ENCODE results near the gene ZNF682.
"Not testable (repeated sequence)": the region's sequence is repeated elsewhere in the genome, so short reads cannot be mapped to it uniquely, and the experiment has no call there.

Gene ZNF682

DNA sequence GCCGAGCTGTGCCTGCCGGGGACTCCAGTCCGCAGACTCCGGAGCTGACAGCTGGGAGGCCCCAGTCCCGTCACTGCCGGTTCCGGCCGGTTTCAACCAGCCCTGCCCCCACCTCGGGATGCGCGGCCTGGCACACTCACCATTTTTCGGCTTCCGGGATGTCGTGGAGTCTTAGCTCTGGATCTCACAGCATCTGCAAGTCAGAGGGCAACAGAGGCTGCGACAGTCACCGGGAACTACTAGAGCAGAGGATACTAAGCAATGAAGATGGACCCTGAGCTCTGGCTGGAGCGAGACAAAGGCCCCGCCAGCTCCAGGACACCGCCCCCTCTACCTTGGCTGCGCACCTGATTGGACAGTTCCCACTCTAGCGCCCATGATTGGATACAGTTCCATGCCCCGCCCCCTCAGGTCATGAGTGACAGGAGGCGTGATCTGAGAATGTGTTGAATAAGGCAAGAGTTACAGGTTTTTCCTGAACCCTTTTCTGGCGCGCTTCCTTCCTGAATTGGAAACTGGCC is at the start of gene ZNF682:
Gene ZNF682 (minus strand): TSS at position 303 of the 521 bp plus-strand sequence. CDS start 160 bp downstream, at position 143.
- DNase-seq = peak; percentile 97

DNA sequence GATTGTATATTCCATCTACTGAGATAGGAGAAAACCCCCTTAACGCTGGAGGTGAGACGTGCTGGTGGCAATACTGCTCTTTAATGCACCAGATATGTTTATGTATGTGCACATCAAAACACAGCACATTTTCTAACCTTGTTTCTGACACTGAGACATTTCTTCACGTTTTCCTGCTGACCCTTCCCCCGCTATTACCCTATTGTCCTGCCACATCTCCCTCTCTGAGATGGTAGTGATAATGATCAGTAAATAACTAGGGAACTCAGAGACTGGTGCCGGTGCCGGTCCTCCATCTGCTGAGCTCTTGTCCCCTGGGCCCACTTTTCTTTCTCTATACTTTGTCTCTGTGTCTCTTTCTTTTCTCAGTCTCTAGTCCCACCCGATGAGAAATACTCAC is 43.6 kb upstream of the ZNF682 start:
- DNase-seq = not testable (repeated sequence)

DNA sequence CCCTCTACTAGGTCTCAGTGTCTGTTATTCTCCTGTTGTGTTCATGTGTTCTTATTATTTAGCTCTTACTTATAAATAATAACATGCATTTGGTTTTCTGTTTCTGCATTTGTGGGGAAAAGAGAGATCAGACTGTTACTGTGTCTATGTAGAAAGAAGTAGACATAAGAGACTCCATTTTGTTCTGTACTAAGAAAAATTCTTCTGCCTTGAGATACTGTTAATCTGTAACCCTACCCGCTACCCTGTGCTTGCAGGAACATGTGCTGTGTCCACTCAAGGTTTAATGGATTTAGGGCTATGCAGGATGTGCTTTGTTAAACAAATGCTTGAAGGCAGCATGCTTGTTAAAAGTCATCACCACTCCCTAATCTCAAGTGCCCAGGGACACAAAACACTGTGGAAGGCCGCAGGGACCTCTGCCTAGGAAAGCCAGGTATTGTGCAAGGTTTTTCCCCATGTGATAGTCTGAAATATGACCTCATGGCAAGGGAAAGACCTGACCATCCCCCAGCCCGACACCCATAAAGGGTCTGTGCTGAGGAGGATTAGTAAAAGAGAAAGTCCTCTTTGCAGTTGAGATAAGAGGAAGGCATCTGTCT is 43.0 kb upstream of the ZNF682 start:
- DNase-seq = not testable (repeated sequence)

DNA sequence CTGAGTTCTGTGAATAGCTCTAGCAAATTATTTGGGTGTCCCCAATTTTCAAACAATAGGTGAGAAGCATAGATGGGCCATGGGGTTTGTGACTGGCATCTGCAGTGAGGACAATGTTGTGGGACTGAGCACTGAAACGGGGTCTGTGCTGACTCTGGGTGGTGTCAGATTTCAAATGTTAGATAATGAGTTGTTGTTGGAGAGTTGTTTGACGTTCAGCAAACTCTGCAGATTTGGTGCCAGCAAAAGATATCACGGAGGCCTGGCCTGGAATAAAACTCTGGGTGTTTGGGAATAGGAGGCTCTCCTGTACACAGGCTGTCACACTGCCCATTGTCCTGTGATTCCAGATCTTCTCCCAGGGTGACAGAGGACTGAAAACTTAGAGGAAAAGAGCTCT is 41.4 kb upstream of the ZNF682 start:
- no peak for DNase-seq

DNA sequence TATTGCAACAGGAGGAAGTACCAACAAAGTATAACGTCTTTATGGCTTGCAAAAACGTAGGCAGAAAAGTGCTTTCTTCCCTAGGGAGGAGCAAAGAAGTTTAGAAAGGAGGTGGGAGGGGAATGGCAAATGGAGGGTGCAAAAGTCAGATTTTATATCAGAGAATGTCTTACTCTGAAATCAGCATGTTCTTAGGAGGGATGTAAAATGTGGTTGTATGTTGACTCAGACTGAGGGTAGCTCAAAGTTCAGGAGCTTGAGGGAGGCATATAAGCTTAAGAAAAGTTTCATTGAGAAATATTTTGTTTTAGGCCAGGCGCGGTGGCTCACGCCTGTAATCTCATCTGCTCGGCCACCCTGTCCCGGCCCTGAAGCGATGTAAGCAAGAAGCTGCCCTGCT is 40.2 kb upstream of the ZNF682 start:
- DNase-seq = no peak

DNA sequence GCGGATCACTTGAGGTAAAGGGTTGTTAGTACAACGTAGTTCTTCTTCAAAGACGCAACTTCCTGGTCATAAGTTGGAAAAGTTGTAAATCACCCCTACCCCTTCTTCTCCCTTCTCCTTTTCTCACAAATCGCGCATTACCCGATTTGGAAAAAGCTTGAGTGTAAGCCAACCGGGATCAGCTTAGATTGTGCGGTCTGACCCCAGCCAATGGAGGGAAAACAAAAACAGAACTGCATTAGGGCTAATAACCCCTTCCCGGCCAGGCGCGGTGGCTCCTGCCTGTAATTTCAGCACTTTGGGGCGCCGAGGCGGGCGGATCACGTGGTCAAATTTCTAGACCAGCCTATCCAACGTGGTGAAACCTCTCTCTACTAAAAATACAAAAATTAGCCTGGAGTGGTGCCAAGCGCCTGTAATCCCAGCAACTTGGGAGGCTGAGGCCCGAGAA is 39.3 kb upstream of the ZNF682 start:
- peak; percentile 64 for DNase-seq

DNA sequence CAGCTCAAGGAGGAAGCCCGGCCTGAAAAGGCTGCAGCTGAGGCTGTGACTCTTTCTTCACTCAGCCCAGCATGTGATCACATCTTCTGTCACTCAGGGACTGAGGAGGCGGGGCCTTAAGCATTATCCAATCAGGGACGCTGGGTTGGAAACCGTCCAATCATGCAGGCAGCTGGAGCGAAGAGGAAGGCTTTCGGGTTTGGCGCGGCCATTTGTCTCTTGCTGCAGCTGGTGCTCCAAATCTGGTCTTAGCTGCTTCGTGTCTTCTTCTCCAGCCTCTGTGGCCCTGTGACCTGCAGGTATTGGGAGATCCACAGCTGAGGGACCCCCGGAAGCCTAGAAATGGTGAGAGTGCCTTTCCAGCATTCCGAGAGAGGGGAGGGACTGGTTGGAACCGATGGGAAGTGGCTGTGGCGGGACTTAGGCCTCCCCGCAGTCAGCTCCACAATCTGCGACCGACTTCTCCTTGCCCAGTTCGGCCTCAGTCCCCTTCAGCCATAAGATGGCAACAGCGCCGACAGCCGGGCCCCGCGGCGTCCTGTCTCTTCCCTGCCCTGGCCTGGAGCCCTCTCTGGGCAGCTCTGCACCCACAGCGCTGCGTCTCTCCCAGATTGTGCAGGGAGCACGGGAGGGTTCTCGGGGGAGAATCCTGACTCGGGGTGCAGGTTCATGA is 38.6 kb upstream of the ZNF682 start, which contains the start of gene ZNF90:
Gene ZNF90 (plus strand): TSS at position 210 of the 673 bp plus-strand sequence. CDS start 133 bp downstream, at position 343.
- DNase-seq = peak; percentile 93

DNA sequence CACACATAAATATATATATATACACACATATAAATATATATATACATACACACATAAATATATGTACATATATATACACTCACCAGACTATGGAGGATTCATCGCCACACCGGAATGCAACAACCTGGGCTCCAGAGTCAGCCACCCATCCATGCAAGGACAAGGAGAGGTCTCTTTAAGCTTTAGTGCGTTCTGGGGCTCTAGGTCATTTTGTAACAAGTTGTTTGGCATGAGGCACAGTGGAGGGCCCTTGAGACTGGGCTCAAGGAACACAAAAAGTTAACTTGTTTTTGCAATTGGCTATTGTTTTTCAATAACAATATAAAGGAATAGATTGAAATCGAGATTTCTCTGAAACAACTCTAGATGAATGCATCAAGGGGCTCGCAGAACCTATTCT is 33.6 kb upstream of the ZNF682 start:
- no peak for DNase-seq

DNA sequence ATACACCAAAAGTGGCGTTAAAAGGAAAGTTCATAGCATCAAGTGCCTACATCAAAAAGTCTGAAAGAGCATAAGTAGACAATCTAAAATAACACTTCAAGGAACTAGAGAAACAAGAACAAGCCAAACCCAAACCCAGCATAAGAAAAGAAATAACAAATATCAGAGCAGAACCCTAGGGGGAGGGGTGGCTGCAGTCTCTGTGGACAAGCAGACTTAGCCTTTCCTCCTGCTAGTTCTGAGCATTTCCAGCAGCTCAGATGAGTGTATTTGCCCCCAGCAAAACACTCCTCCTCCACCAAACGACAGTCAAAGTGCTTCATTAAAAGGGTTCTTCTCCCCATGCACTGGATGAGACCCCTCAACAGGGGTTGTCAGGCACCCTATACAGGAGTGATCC is 31.4 kb upstream of the ZNF682 start:
- DNase-seq = no peak

DNA sequence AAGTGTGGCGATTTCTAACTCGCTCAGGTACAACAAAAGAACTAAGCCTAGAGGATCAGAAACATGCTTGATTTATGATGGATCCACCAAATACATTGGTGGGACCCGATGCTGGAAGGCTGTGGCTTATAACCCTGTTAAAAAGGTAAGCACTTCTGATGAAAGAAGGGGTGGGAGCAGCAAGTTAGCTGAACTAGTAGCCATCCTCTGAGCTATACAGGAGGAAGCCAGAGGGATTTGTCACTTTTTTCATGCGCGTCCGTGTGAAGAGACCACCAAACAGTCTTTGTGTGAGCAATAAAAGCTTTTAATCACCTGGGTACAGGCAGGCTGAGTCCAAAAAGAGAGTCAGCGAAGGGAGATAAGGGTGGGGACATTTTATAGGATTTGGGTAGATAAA is 29.3 kb upstream of the ZNF682 start:
- not testable (repeated sequence) for DNase-seq

DNA sequence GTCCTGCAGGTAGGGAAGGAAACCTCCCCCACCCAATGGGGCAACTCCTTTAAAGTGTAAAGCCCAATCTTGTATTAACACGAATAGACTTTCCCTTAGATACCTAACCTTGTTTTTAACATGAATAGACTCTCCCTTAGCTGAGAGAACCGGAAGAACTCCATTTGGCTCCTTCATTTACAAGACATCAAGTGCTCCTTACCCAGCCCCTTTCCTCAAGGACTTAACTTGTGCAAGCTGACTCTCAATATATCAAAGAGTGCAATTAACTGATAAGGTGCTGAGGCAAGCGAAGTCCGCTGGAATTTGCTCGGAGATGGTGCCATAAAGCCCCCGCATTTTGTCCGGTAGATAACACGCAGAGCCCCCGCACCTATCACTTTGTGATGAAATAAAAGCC is 28.6 kb upstream of the ZNF682 start:
- DNase-seq = no peak

DNA sequence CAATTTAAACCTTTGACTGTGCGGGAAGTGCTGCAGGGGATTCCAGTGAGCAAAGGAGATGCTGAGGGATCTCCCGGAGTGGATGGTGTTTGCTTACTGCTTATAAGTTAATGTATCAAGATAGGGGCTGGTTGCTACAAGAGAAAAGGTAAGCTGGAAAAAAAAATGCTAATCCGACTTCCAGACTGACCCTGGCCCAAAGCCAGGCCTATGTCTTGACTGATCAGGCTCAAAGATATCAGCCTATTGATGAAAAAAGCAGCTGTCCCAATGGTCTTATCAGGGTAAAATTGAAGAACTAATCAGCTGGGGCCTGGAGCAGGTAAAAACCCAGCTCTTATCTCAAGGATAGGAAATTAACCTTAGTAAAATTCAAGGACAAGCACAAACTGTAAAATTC is 27.6 kb upstream of the ZNF682 start:
- no peak for DNase-seq

DNA sequence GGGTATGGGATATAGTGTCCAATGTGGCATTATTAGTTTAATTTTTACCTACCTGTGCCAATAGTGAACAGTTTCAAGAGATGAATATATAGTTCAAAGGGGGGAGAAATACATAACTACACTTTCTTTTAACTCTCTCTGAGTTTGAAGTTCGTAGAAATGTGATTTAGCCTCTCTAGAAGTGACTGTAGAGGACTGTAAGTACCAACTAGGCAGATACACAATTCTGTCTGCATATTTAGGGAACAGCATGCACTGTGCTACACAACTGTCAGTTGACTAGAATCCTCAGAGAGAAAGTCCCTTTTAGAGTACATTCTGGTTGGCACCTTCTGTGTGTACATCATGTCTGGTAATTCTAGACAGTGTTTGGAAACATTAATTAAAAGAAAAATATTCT is 21.0 kb upstream of the ZNF682 start:
- DNase-seq = no peak

DNA sequence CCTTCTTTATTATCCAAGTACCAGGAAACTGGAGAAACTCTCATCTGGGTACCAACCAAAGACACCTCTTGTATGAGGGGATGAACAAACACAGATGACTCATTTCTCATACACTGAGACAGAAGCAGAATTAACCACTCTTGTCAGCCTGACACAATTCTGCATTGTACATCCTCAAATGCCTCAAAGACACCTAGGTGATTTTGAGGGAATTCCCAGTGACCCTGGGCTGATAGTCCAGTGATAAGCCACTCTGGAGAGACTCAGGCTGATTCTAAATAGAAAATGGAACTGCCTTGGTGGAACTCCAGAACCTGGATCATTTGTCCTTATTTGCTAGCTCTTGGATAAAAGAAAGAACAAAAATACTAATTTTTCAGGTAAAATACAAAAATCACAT is 19.4 kb upstream of the ZNF682 start:
- not testable (repeated sequence) for DNase-seq

DNA sequence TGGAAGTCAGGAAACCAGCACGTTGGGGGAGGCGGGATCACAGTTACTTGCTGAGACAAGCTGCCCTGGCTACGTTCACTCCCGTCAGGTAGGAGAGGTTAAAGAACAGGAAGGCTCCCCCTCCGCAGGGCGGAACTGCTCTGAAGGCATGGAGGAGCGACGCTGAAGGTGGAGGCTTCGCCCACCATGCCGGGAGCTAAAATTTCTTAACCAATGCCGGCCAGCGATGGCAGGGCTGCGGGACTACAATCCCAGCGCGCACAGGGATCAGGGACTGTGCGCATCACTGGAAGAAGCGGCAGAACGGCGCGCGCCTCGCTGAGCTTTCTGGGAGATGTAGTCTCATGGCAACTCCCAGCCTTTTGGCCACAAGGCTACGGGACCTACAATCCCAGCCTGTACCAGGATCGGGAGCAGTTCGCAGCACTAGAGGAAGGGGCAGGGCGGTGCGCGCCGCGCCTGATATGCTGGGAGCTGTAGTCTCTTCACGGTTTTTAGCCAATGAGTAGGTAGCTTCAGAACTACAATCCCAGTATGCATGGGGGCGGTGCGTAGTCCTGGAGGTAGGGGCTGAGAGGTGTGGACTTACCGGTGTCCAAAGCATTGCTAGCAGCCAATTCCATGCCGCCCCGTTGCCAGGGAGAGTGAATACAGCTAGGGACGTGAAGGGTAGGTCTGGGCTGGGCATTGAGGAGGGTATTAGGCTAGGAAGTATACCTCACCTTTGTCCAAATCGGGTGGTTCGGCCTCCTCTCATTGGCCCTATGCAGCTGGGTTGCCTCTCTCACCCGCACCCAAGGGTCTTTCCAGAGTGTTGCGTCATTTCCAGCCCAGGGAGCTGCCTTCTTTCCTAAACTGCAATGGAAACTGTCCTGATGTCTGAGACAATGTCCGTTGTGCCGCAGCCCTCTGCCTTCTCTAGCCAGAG is 12.8 kb upstream of the ZNF682 start:
- DNase-seq = peak; percentile 86

DNA sequence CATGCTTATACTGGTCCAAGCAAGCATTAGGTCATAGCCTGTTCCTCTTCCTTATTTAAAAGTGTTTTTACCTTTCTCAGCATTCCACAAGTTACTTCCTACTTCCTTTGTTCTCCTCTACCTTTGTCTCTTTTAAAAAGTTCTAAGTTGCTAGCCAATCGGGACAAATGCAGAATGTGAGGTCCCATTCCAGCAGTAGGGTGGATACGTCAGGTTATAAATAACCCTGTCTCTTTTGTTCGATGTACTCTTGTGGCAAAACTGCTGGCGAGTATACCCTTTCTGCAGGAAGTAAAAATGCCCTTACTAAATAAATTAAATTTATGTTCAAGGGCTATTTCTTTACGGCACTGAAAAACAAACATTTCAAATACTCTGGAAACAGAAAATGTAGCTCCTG is 6.4 kb upstream of the ZNF682 start:
- not testable (repeated sequence) for DNase-seq

DNA sequence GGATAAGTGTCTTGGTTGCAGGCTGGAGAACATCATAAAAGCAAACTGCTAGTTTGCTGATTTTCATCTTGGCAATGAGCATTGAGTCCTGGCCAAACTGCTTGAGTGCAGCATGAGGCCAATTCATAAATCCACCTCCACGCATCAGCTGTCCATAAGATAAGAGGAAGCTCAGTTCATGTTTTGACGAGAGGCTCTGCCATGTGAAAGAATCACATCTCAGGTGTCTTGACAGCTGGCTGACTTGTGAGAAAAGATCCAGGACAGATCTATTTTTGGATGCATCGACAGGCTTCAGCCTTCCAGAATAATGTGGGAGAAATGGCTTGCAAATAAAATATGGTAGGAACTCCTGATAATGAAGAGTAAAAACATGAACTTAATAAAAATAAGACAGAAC is 5.4 kb upstream of the ZNF682 start:
- DNase-seq = no peak

DNA sequence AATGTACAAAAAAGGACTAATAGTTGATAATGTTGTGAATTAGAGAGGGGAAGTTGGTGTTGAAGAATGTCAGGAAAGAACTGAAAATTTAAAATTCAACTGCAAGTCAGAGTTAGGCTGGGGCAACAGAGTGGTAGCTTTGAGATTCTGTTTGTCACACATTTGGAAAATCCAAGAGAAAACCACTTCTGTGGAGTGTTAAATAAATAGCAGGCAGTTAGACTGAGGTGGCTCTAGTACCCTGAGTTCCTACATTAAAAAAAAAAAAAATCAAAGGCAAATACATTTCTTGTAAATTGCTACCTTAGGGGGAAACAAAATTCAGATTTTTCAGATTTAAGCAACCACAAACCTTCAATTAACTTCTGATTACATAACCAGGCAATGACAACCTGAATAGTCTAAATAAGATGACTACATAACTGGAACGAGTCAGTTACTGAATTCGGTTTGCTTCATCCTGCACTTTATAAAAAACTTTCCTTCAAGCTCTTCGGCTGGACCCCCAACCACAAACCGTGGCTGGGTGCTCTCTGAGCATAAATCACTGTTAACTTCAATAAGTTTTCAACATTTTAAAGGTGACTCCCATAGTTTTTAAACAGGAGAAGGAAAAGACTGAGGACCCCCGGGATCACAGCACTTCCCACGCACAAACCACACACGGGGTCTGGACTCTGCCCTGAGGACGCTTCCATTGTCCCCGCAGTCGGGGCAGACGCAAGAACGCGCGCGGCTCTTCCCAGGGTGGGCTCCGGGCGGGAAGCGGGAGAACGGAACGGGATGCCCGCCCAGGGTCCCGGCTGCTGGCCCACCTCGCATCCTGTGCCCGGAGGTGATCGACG is 725 bp downstream of the ZNF682 start:
- DNase-seq = no peak

DNA sequence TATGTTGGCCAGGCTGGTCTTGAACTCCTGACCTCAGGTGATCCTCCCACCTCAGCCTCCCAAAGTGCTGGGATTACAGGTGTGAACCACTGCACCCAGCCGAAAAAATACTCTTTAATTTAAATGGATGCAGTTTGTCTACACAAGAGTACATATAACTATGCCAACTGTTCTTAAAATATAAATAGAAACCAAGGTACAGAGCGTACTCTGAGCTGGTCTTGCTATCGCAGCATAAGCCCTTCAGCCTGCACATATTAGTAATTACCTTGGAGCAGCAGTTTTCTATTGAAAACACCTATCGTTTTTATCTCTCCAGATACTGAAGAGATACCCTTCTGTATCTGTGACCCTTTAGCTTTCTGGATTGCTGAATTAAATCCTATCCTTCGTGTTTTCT is 3.4 kb downstream of the ZNF682 start:
- no peak for DNase-seq

DNA sequence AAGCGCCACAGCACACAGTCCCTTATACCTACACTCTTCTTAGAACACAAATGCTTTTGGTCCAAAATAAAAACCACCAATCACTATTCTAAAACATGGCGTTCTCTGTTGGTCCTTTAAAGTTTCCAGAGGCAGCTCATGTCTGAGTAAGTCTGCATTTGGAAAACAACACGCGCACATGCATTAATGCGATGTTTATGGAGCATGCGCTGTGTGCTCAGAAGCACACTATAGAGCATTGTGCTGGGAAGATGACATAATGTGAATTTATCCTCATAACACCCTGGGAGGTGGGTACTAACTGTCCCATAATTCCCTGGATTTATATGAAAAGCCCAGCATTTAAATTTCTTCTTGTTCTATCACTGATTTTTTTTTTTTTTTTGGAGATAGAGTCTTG is 10.7 kb downstream of the ZNF682 start:
- DNase-seq = no peak

DNA sequence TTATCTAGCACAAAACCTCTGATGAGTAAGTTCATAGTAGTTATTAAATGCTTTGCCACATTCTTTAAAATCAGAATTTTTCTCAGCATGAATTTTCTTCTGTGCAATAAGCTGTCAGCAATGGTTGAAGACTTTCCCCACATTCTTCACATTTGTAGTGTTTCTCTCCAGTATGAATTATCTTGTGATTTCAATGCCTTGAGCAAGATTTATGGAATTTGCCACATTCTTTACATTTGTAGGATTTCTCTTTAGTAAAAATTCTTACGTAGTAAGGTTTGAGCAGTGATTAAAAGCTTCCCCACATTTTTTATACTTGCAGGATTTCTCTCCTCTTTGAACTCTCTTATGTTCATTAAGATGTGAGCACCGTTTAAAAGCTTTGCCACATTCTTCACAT is 33.6 kb downstream of the ZNF682 start:
- no peak for DNase-seq

DNA sequence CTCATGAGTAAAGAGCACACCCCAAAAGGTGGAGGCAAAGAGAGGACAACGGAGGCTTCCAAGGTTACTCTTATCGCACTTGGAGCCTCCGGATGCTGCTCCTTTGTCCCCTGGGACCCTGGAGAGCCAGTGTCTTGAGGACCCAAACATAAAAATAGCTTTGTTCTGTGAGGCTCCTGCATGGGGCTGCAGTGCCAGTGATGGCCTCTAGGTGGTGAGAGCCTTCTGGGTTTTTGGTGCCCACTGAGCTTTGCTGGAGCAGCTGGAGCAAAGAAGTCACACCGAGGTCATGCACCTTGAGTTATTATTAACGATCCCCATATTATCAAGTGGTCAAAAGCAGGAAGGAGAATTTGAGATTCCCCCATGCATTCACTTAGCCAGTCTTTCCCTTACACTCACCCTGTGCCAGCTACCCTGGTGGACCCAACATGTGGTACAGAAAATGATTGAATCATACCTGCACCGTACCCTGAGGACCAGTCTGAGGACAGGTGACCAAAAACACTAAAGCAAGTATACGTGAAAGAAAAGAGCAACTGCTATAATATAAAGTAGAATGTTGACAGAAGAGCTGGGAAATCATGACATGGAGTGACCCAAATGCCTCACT is 41.5 kb downstream of the ZNF682 start:
- peak; percentile 76 for DNase-seq
